ENCODE results near the gene AFAP1. TPM values are rescaled to one million over a fixed set of nuclear protein-coding genes. Genes with fewer than 3 reads are reported as not detected.
A peak's percentile ranks its signal among the peaks of the same experiment; 100 is the strongest.

The AFAP1 gene
- total and polyA plus RNA-seq, 2 donors from 2014 or later: 2.6 to 26.3 TPM

DNA sequence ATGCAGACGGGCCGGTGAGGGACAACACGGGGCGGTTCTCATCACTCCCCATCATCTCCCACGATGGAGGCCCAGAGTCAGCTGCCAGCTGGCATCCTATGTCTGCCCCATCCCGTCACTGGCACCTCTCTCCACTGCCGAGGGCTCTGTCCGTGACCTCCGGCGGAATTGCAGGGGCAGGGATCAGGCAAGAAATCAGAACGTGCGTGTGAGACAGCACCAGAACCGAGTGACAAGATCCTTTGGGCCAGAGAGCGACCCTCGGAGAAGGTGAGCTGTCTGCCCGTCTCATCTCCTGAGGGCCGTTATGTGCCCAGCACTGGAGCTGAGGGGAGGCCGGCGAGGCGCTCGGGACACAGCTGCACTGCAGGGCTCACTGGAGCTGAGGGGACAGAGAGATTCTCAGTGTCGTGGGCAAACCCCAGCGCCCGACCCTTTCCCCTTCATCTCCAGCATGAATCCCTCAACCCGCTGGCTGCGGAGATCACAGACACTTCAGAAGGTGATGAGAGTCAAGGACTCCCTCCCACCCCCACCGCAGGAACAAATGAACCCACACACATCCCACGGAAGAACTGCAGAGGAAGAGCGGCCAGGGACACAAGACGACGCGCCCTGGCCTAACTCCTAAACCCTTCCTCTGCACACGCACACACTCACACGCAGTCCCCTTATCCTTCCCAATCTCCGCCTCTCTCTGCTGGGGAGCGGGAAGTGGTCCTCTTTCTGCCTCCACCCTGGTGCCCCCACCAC is 128.7 kb downstream of the AFAP1 start:
- no peaks in the 10 kb centered on the region for H3K9me3 ChIP-seq (ENCODE audit: control insufficient read depth in 2 of 3, insufficient read depth in 1 of 3, low read length in 3 of 3)
- intact Hi-C loops (cut with DNase I): no loop called here
- no peaks in the 10 kb centered on the region for H3K27me3 ChIP-seq (ENCODE audit: control insufficient read depth, insufficient read depth, low read length)
- no peak overlapping the region for H3K9ac ChIP-seq (ENCODE audit: low read length in 3 of 3)
- peaks cover 0 to 8% (median 6%) of the 10 kb centered on the region in 3 donors for H3K36me3 ChIP-seq (ENCODE audit: control insufficient read depth in 2 of 3, insufficient read depth in 3 of 3, low read length in 3 of 3)
- H3K4me1 ChIP-seq (ENCODE audit: control insufficient read depth in 2 of 3, insufficient read depth in 2 of 3, low read depth in 1 of 3, low read length in 3 of 3): peaks cover 19 to 37% (median 25%) of the 10 kb centered on the region in 3 donors
- FAIRE-seq (no peak), DNase-seq (peak in 1 of 5 donors; percentile 48)
- H3K27ac ChIP-seq (ENCODE audit: low read depth in 2 of 2, low read length in 2 of 2): peak overlapping the region in 1 of 2 donors; percentile 7
- no peak overlapping the region for H3K4me3 ChIP-seq (ENCODE audit: low read length in 3 of 3)
- TF ChIP-seq, protein P1, sequence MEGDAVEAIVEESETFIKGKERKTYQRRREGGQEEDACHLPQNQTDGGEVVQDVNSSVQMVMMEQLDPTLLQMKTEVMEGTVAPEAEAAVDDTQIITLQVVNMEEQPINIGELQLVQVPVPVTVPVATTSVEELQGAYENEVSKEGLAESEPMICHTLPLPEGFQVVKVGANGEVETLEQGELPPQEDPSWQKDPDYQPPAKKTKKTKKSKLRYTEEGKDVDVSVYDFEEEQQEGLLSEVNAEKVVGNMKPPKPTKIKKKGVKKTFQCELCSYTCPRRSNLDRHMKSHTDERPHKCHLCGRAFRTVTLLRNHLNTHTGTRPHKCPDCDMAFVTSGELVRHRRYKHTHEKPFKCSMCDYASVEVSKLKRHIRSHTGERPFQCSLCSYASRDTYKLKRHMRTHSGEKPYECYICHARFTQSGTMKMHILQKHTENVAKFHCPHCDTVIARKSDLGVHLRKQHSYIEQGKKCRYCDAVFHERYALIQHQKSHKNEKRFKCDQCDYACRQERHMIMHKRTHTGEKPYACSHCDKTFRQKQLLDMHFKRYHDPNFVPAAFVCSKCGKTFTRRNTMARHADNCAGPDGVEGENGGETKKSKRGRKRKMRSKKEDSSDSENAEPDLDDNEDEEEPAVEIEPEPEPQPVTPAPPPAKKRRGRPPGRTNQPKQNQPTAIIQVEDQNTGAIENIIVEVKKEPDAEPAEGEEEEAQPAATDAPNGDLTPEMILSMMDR (IDR thresholded peaks at IDR 0.05; ENCODE audit: borderline replicate concordance, extremely low read depth, insufficient read depth): no peak

DNA sequence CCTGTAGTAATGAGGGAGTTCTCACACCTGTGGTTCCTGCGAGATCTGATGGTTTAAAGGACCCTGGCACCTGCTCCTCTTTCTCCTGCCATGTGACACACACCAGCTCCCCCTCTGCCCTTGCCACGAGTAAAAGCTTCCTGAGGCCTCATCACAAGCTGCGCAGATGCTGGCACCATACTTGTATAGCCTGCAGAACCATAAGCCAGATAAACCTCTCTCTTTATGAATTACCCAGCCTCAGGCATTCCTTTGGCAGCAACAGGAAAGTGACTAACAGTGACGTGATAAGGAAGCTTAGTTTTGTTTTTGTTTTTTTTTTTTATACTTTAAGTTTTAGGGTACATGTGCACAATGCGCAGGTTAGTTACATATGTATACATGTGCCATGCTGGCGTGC is 130.9 kb downstream of the AFAP1 start:
- Histone ChIP-seq H3K9me3 (ENCODE audit: control insufficient read depth in 2 of 3, insufficient read depth in 1 of 3, low read length in 3 of 3) (no peaks in the 10 kb centered on the region), H3K27ac (ENCODE audit: low read depth in 2 of 2, low read length in 2 of 2) (no peak overlapping the region), H3K27me3 (ENCODE audit: control insufficient read depth, insufficient read depth, low read length) (no peaks in the 10 kb centered on the region), H3K4me1 (ENCODE audit: control insufficient read depth in 2 of 3, insufficient read depth in 2 of 3, low read depth in 1 of 3, low read length in 3 of 3) (peaks cover 33 to 50% (median 36%) of the 10 kb centered on the region in 3 donors), H3K9ac (ENCODE audit: low read length in 3 of 3) (no peak overlapping the region), H3K4me3 (ENCODE audit: low read length in 3 of 3) (no peak overlapping the region), H3K36me3 (ENCODE audit: control insufficient read depth in 2 of 3, insufficient read depth in 3 of 3, low read length in 3 of 3) (peaks cover 0 to 2% (median 0%) of the 10 kb centered on the region in 3 donors)
- intact Hi-C loops (cut with DNase I): loop anchor here (10.0 kb wide), 1 partner anchor 176 kb away; no protein-coding TSS in a partner anchor
- TF ChIP-seq, protein P1 (IDR thresholded peaks at IDR 0.05; ENCODE audit: borderline replicate concordance, extremely low read depth, insufficient read depth): no peak
- no peak for FAIRE-seq
- no peak for DNase-seq

DNA sequence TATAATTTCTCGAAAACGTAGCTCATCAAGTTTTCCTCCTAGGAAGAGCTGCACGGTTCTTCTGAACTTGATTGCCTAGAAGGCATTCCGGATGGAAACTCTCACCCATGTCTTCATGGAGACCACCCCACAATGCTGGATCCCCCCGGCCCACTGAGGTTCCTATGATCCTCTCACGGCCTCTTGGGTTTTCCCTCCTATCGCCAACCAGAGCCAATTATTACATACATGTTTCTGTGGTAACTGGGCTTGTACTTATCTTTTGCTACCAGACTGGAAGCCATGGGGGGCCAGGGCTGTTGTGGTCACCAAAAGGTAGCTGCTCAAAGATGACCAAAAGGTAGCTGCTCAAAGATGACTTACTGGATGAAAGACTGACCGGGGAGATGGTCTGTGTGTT is 131.5 kb downstream of the AFAP1 start:
- H3K9ac ChIP-seq (ENCODE audit: low read length in 3 of 3): no peak overlapping the region
- no peaks in the 10 kb centered on the region for H3K27me3 ChIP-seq (ENCODE audit: control insufficient read depth, insufficient read depth, low read length)
- peaks cover 0 to 2% (median 0%) of the 10 kb centered on the region in 3 donors for H3K36me3 ChIP-seq (ENCODE audit: control insufficient read depth in 2 of 3, insufficient read depth in 3 of 3, low read length in 3 of 3)
- no peaks in the 10 kb centered on the region for H3K9me3 ChIP-seq (ENCODE audit: control insufficient read depth in 2 of 3, insufficient read depth in 1 of 3, low read length in 3 of 3)
- no peak overlapping the region for H3K4me3 ChIP-seq (ENCODE audit: low read length in 3 of 3)
- intact Hi-C loops (cut with DNase I): loop anchor here (10.0 kb wide), 1 partner anchor 177 kb away; no protein-coding TSS in a partner anchor
- H3K4me1 ChIP-seq (ENCODE audit: control insufficient read depth in 2 of 3, insufficient read depth in 2 of 3, low read depth in 1 of 3, low read length in 3 of 3): peaks cover 30 to 48% (median 31%) of the 10 kb centered on the region in 3 donors
- FAIRE-seq (no peak), DNase-seq (peak in 1 of 5 donors; percentile 38)
- peak overlapping the region in 1 of 2 donors; percentile 93 for H3K27ac ChIP-seq (ENCODE audit: low read depth in 2 of 2, low read length in 2 of 2)
- TF ChIP-seq, protein P1 (IDR thresholded peaks at IDR 0.05; ENCODE audit: borderline replicate concordance, extremely low read depth, insufficient read depth): no peak

Measured in kidney (tissue), 14 donors.